Adrenal gland (tissue), 19 donors: ENCODE results near the gene TANK. TPM values are rescaled to one million over a fixed set of nuclear protein-coding genes. Genes with fewer than 3 reads are reported as not detected.
A peak's percentile ranks its signal among the peaks of the same experiment; 100 is the strongest.

ENCODE experiments used
- DNase-seq, 7 donors: peaks; one replicate each; pipeline ENCODE4 v3.0.0-alpha.2; 2019 to 2020
- H3K27ac ChIP-seq, 5 donors: fragments of 200-600 bp; sonication (generic) in 4 of 5; 1 replicate in 3 of 5; 2 replicates in 2 of 5; pipeline versions ENCODE4 v1.5.1 to v1.8.0; 2016 to 2020; ENCODE audit warnings: mild to moderate bottlenecking in 1 of 5
- H3K27me3 ChIP-seq: fragments of 200-600 bp; 2 replicates; pipeline ENCODE4 v1.8.0; 2021
- H3K36me3 ChIP-seq, 2 donors: fragments of 200-600 bp; replicated peaks in 1 of 2; 1 replicate in 1 of 2; 2 replicates in 1 of 2; pipeline versions ENCODE4 v1.5.1 to v1.8.0; 2018 to 2022
- H3K4me1 ChIP-seq, 2 donors: fragments of 200-600 bp; replicated peaks in 1 of 2; 1 replicate in 1 of 2; 2 replicates in 1 of 2; pipeline versions ENCODE4 v1.5.1 to v1.8.0; 2018 to 2021
- H3K4me3 ChIP-seq, 4 donors: fragments of 200-600 bp; sonication (generic) in 3 of 4; one replicate each; pipeline ENCODE4 v1.5.1; 2016 to 2018
- H3K9me3 ChIP-seq, 3 donors: fragments of 200-600 bp; sonication (generic) in 1 of 3; replicated peaks in 1 of 3; 1 replicate in 2 of 3; 2 replicates in 1 of 3; pipeline versions ENCODE4 v1.5.1 to v1.8.0; 2016 to 2021
- POLR2A ChIP-seq, 2 donors: fragments of 450-650 bp; IDR thresholded peaks; one replicate each; pipeline ENCODE4 v1.6.1; 2017; ENCODE audit warnings: antibody characterized with exemption in 2 of 2, mild to moderate bottlenecking in 2 of 2, moderate library complexity in 1 of 2
- WGBS, 4 donors: extraction: QIAGEN DNeasy Blood & Tissue Kit in 2 of 4; methylation state at CpG; one replicate each; pipeline versions ENCODE4 v1.1.5 to v1.1.7; 2013 to 2017; 5-methylcytosine and 5-hydroxymethylcytosine counted together
- intact Hi-C, 2 donors: fragments of 100-400 bp; cut with DNase I; formaldehyde crosslinking; loops; one replicate each; pipeline versions ENCODE4 v1.14.1 to v1.15.0; 2022 to 2023
- long read RNA-seq, 10 donors: library from polyadenylated mRNA in 3 of 10; unstranded in 2 of 10; stranded (forward) in 1 of 10; transcript quantifications; one replicate each; pipeline ENCODE4 v2.0.0 and lab custom pipeline, GENCODE V29; 2021 to 2026
- polyA plus RNA-seq, 3 donors: library from polyadenylated mRNA; stranded (reverse); fragments of 200-250 nt in 2 of 3; fragments of 350-450 nt in 1 of 3; fragmentation: Illumina TruSeq in 1 of 3; extraction: RNeasy Lipid Tissue Mini Kit (QIAGEN cat#74804) in 1 of 3; gene quantifications; one replicate each; pipeline ENCODE4 v1.2.3, GENCODE V29; 2013 to 2014
- total RNA-seq, 9 donors: library from RNA; depleted of rRNA in 4 of 9; stranded (reverse); fragments of >200 nt in 4 of 9; fragments of 120-200 nt in 1 of 9; fragmentation: NEBNext Ultra II Directional in 1 of 9; extraction: Animal tissue kit (Norgen Biotek cat#: 25700) in 1 of 9; gene quantifications; one replicate each; pipeline versions ENCODE4 v1.1.0 to v1.2.4, GENCODE V29; 2013 to 2023
- TF ChIP-seq, protein P1 (sequence below), 6 experiments: fragments of 450-650 bp in 4 of 6; fragments of 200-600 bp in 2 of 6; sonication (generic) in 1 of 6; IDR thresholded peaks; 1 replicate in 5 of 6; 2 replicates in 1 of 6; pipeline versions ENCODE4 v1.5.1 to v1.8.0; 2016 to 2021; ENCODE audit warnings: antibody characterized with exemption in 6 of 6, mild to moderate bottlenecking in 2 of 6, moderate library complexity in 1 of 6
- donor health status: healthy with polysubstance abuse.
- donor health status: Bipolar disorder and iron deficiency.
- donor health status: DM: yes; HTN: yes; CAD: no.
- donor health status: DM: no; HTN: no; CAD: no.
- donor health status: DM: no; HTN: no; CAD: no.
- donor health status: DM: yes; HTN: yes; CAD: no.

TANK gene
- 10 to 100 TPM; 45.7 to 90.9 (median 55.7) TPM for total RNA-seq
- 10 to 100 TPM; 23.7 to 82.8 (median 34.4) TPM for polyA plus RNA-seq
- long read RNA-seq, donor 1, transcript TANK-202 (8 exons, 2,171 nt): major isoform, 7 of 7 reads
- long read RNA-seq, donor 1, partial matches to known transcripts: 0 of 7 reads
- long read RNA-seq, donor 1, other reads (novel, unspliced or antisense): 0 of 7 reads
- long read RNA-seq, donor 2, transcript TANK-202 (8 exons, 2,171 nt): major isoform, 10 of 12 reads
- long read RNA-seq, donor 2, partial matches to known transcripts: 0 of 12 reads
- long read RNA-seq, donor 2, other reads (novel, unspliced or antisense): 0 of 12 reads
- long read RNA-seq, donor 3, partial matches to known transcripts: 0 of 5 reads
- long read RNA-seq, donor 3, other reads (novel, unspliced or antisense): 0 of 5 reads
- long read RNA-seq, donor 4, transcript TANK-202 (8 exons, 2,171 nt): major isoform, 24 of 42 reads
- long read RNA-seq, donor 4, partial matches to known transcripts: 7 of 42 reads
- long read RNA-seq, donor 4, other reads (novel, unspliced or antisense): 9 of 42 reads
- long read RNA-seq, donor 5, transcript TANK-202 (8 exons, 2,171 nt): major isoform, 32 of 55 reads
- long read RNA-seq, donor 5, partial matches to known transcripts: 5 of 55 reads
- long read RNA-seq, donor 5, other reads (novel, unspliced or antisense): 18 of 55 reads
- long read RNA-seq, donor 6, transcript TANK-202 (8 exons, 2,171 nt): major isoform, 10 of 20 reads
- long read RNA-seq, donor 6, partial matches to known transcripts: 2 of 20 reads
- long read RNA-seq, donor 6, other reads (novel, unspliced or antisense): 7 of 20 reads
- long read RNA-seq, donor 7, partial matches to known transcripts: 0 of 2 reads
- long read RNA-seq, donor 7, other reads (novel, unspliced or antisense): 0 of 2 reads
- long read RNA-seq, donor 8, transcript TANK-202 (8 exons, 2,171 nt): major isoform, 6 of 7 reads
- long read RNA-seq, donor 8, partial matches to known transcripts: 0 of 7 reads
- long read RNA-seq, donor 8, other reads (novel, unspliced or antisense): 0 of 7 reads
- long read RNA-seq, donor 9, partial matches to known transcripts: 0 of 2 reads
- long read RNA-seq, donor 9, other reads (novel, unspliced or antisense): 0 of 2 reads
- long read RNA-seq, donor 10, transcript TANK-202 (8 exons, 2,171 nt): major isoform, 6 of 6 reads
- long read RNA-seq, donor 10, partial matches to known transcripts: 0 of 6 reads
- long read RNA-seq, donor 10, other reads (novel, unspliced or antisense): 0 of 6 reads

- intact Hi-C loops: no loop called here
- peaks cover 12 to 47% of the 10 kb centered on the region in 2 donors for H3K4me1 ChIP-seq
- H3K36me3 ChIP-seq: peaks cover 0 to 11% of the 10 kb centered on the region in 2 donors
- H3K27me3 ChIP-seq: no peaks in the 10 kb centered on the region
- H3K9me3 ChIP-seq: no peaks in the 10 kb centered on the region
- 0 to 2% (median 1%) methylated on average over 28 to 50 of the region's 50 CpGs for WGBS, 4 donors
- H3K4me3 ChIP-seq: peak within 1 kb of the TSS; percentile 51 to 98 (median 80)
- peak within 1 kb of the TSS; percentile 93 to 99 (median 98) for H3K27ac ChIP-seq
- TF ChIP-seq, protein P1, sequence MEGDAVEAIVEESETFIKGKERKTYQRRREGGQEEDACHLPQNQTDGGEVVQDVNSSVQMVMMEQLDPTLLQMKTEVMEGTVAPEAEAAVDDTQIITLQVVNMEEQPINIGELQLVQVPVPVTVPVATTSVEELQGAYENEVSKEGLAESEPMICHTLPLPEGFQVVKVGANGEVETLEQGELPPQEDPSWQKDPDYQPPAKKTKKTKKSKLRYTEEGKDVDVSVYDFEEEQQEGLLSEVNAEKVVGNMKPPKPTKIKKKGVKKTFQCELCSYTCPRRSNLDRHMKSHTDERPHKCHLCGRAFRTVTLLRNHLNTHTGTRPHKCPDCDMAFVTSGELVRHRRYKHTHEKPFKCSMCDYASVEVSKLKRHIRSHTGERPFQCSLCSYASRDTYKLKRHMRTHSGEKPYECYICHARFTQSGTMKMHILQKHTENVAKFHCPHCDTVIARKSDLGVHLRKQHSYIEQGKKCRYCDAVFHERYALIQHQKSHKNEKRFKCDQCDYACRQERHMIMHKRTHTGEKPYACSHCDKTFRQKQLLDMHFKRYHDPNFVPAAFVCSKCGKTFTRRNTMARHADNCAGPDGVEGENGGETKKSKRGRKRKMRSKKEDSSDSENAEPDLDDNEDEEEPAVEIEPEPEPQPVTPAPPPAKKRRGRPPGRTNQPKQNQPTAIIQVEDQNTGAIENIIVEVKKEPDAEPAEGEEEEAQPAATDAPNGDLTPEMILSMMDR (IDR thresholded peaks at IDR 0.05): no peak
- TF ChIP-seq POLR2A (IDR thresholded peaks at IDR 0.05): peak; percentile 93 to 96
- DNase-seq: peak; percentile 90 to 97 (median 95)
These were observed at the start of gene TANK for GRCh38 chr2:161160226-161161073. Gene TANK, plus strand, starts transcription at chr2:161160428. Its CDS starts 19,235 bp downstream, at chr2:161179663.

DNA sequence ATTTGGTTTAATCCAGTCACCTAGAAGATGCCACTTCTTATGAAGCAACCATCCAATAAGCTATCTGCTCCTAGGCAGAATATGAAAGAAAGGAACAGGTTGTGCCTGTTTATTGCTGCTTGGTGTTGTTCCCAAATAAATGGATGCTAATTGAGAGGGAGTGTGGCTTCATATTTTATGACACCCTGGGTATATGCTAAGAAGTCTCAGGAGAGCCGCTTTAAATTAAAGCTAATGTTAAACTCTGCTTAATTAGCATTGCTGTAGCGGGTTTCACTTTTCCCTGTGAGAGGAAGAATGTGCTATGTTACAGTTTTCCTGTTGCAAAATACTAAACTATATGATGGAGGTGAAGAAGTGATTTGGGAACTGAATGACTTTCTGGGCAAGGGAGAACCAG lies 48.7 kb upstream of the TANK start:
- WGBS, 4 donors: 70 to 81% (median 78%) methylated on average over 2 of the region's 2 CpGs
- H3K4me3 ChIP-seq: no peak overlapping the region
- no peaks in the 10 kb centered on the region for H3K4me1 ChIP-seq
- H3K36me3 ChIP-seq: no peaks in the 10 kb centered on the region
- intact Hi-C loops: no loop called here
- H3K27me3 ChIP-seq: no peaks in the 10 kb centered on the region
- no peak for TF ChIP-seq POLR2A (IDR thresholded peaks at IDR 0.05)
- TF ChIP-seq, protein P1 (IDR thresholded peaks at IDR 0.05): no peak
- no peaks in the 10 kb centered on the region for H3K9me3 ChIP-seq
- DNase-seq: no peak
- no peak overlapping the region for H3K27ac ChIP-seq

- 78 to 93% (median 91%) methylated on average over 1 of the region's 1 CpG for WGBS, 4 donors
- intact Hi-C loops: no loop called here
These were observed 47.3 kb upstream of the TANK start for GRCh38 chr2:161112908-161113307.

More at GRCh38 chr2:161112908-161113307, 47.3 kb upstream of the TANK start:
- H3K4me1 ChIP-seq: no peaks in the 10 kb centered on the region
- no peaks in the 10 kb centered on the region for H3K27me3 ChIP-seq
- TF ChIP-seq POLR2A (IDR thresholded peaks at IDR 0.05): no peak
- TF ChIP-seq, protein P1 (IDR thresholded peaks at IDR 0.05): no peak
- H3K4me3 ChIP-seq: no peak overlapping the region
- no peaks in the 10 kb centered on the region for H3K36me3 ChIP-seq
- no peaks in the 10 kb centered on the region for H3K9me3 ChIP-seq
- no peak for DNase-seq
- no peak overlapping the region for H3K27ac ChIP-seq
